Measurements from ENCODE around the gene NUS1. TPM values are rescaled to one million over a fixed set of nuclear protein-coding genes. Genes with fewer than 3 reads are reported as not detected.
"Not testable (repeated sequence)": the region's sequence is repeated elsewhere in the genome, so short reads cannot be mapped to it uniquely, and the experiment has no call there.

NUS1 gene
- total RNA-seq, 1 experiment from 2014 or later: 73.8 TPM

GRCh38 chr6:117674503-117674902 lies 766 bp upstream of the NUS1 start:
- no peak for ATAC-seq
- H3K36me3 Mint-ChIP-seq: peaks cover 25% of the 10 kb centered on the region
- peak overlapping the region; percentile 87 for H3K4me3 Mint-ChIP-seq
- peaks cover 19% of the 10 kb centered on the region for H3K9me3 Mint-ChIP-seq
- ChIA-PET POLR2A (interaction anchor here (0.6 to 0.8 kb wide), 2 partner anchors 72 to 977 kb away, joined by 3 read pairs; partner anchors contain the start of genes CEP85L and GOPC), CTCF (no interaction called here)
- H3K27me3 Mint-ChIP-seq (ENCODE audit: low read depth): no peaks in the 10 kb centered on the region; the same call in 1 of the 2 replicates
- no peak overlapping the region for H3K27ac Mint-ChIP-seq
- TF ChIP-seq ZNF671 (CRISPR knock-in tag; IDR thresholded peaks at IDR 0.05): no peak
- no peak for TF ChIP-seq IRF2 (CRISPR knock-in tag; IDR thresholded peaks at IDR 0.05; ENCODE audit: borderline replicate concordance, low read depth)
- TF ChIP-seq GRHL2 (CRISPR knock-in tag; IDR thresholded peaks at IDR 0.05; ENCODE audit: insufficient replicate concordance, severe bottlenecking): no peak
- no peak for TF ChIP-seq ELF4 (CRISPR knock-in tag; IDR thresholded peaks at IDR 0.05; ENCODE audit: low read depth)
- TF ChIP-seq, protein P1, sequence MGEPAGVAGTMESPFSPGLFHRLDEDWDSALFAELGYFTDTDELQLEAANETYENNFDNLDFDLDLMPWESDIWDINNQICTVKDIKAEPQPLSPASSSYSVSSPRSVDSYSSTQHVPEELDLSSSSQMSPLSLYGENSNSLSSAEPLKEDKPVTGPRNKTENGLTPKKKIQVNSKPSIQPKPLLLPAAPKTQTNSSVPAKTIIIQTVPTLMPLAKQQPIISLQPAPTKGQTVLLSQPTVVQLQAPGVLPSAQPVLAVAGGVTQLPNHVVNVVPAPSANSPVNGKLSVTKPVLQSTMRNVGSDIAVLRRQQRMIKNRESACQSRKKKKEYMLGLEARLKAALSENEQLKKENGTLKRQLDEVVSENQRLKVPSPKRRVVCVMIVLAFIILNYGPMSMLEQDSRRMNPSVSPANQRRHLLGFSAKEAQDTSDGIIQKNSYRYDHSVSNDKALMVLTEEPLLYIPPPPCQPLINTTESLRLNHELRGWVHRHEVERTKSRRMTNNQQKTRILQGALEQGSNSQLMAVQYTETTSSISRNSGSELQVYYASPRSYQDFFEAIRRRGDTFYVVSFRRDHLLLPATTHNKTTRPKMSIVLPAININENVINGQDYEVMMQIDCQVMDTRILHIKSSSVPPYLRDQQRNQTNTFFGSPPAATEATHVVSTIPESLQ (CRISPR knock-in tag; IDR thresholded peaks at IDR 0.05): no peak
- TF ChIP-seq ZMAT4 (CRISPR knock-in tag; IDR thresholded peaks at IDR 0.05): no peak
- no peak for TF ChIP-seq GTF2I (CRISPR knock-in tag; conservative IDR thresholded peaks at IDR 0.05)
- TF ChIP-seq ZBTB43 (CRISPR knock-in tag; IDR thresholded peaks at IDR 0.05): no peak
- no peak for TF ChIP-seq SP1 (CRISPR knock-in tag; conservative IDR thresholded peaks at IDR 0.05)
- TF ChIP-seq, protein P2, sequence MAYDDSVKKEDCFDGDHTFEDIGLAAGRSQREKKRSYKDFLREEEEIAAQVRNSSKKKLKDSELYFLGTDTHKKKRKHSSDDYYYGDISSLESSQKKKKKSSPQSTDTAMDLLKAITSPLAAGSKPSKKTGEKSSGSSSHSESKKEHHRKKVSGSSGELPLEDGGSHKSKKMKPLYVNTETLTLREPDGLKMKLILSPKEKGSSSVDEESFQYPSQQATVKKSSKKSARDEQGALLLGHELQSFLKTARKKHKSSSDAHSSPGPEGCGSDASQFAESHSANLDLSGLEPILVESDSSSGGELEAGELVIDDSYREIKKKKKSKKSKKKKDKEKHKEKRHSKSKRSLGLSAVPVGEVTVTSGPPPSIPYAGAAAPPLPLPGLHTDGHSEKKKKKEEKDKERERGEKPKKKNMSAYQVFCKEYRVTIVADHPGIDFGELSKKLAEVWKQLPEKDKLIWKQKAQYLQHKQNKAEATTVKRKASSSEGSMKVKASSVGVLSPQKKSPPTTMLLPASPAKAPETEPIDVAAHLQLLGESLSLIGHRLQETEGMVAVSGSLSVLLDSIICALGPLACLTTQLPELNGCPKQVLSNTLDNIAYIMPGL (CRISPR knock-in tag; IDR thresholded peaks at IDR 0.05): no peak
- TF ChIP-seq TEAD1 (CRISPR knock-in tag; IDR thresholded peaks at IDR 0.05): no peak
- TF ChIP-seq, protein P3, sequence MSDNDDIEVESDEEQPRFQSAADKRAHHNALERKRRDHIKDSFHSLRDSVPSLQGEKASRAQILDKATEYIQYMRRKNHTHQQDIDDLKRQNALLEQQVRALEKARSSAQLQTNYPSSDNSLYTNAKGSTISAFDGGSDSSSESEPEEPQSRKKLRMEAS (CRISPR knock-in tag; IDR thresholded peaks at IDR 0.05): no peak
- H3K4me1 Mint-ChIP-seq: peaks cover 32% of the 10 kb centered on the region
- DNase-seq (ENCODE audit: low spot score): no peak

- Mint-ChIP-seq H3K4me1 (peaks cover 45% of the 10 kb centered on the region), H3K4me3 (peak overlapping the region; percentile 87), H3K36me3 (peaks cover 18% of the 10 kb centered on the region), H3K27ac (peak overlapping the region; percentile 76; the same call in 1 of the 2 replicates)
- peak; percentile 14 for DNase-seq (ENCODE audit: low spot score)
- POLR2A ChIA-PET; H3K9me3 Mint-ChIP-seq; CTCF ChIA-PET; H3K27me3 Mint-ChIP-seq (ENCODE audit: low read depth): not testable (repeated sequence)
- peak; percentile 43 for ATAC-seq
These were observed 511 bp downstream of the NUS1 start for GRCh38 chr6:117675658-117676301.

- ChIA-PET POLR2A (no interaction called here), CTCF (no interaction called here)
- no peaks in the 10 kb centered on the region for H3K9me3 Mint-ChIP-seq
- peaks cover 51% of the 10 kb centered on the region for H3K4me1 Mint-ChIP-seq
- ATAC-seq (no peak), DNase-seq (ENCODE audit: low spot score) (no peak)
- H3K27ac Mint-ChIP-seq: peak overlapping the region; percentile 64
- H3K27me3 Mint-ChIP-seq (ENCODE audit: low read depth): no peaks in the 10 kb centered on the region; the same call in 1 of the 2 replicates
- peak overlapping the region; percentile 87 for H3K4me3 Mint-ChIP-seq
- peaks cover 12% of the 10 kb centered on the region; the same call in 1 of the 2 replicates for H3K36me3 Mint-ChIP-seq
- TF ChIP-seq, protein P4, sequence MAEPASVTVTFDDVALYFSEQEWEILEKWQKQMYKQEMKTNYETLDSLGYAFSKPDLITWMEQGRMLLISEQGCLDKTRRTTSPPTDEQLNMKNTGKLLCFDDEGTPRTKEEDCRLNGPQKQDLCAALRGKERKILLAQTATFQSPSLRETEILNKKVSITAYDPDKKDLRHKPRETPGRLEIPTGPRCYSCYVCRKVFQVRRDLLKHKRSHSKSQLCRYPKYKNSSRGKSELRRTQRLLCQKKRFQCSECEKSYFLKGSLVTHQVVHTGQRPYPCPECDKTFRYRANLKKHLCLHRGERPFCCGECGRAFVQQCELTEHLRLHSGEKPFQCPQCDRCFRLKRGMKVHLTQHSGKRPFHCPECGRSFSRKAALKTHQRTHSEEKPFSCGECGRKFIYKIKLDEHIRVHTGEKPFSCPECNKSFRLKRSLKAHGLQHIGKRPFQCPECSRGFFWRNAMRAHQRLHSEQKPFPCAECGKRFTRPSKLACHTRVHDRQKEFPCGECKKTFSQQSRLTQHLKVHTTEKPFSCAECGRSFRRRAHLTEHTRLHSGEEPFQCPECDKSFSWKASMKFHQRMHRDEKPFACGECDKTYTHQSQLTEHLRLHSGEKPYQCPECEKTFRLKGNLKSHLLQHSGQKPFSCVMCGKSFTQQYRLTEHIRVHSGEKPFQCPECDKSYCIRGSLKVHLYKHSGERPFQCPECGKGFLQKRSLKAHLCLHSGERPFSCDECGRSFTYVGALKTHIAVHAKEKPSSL (CRISPR knock-in tag; conservative IDR thresholded peaks at IDR 0.05): no peak
- TF ChIP-seq NR3C1 (CRISPR knock-in tag; conservative IDR thresholded peaks at IDR 0.05; ENCODE audit: low read depth) (no peak), ZNF317 (CRISPR knock-in tag; IDR thresholded peaks at IDR 0.05; ENCODE audit: borderline replicate concordance, low read depth) (no peak)
- TF ChIP-seq, protein P5, sequence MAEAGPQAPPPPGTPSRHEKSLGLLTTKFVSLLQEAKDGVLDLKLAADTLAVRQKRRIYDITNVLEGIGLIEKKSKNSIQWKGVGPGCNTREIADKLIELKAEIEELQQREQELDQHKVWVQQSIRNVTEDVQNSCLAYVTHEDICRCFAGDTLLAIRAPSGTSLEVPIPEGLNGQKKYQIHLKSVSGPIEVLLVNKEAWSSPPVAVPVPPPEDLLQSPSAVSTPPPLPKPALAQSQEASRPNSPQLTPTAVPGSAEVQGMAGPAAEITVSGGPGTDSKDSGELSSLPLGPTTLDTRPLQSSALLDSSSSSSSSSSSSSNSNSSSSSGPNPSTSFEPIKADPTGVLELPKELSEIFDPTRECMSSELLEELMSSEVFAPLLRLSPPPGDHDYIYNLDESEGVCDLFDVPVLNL (CRISPR knock-in tag; IDR thresholded peaks at IDR 0.05; ENCODE audit: borderline replicate concordance, low read depth): no peak
These were observed 1.4 kb downstream of the NUS1 start for GRCh38 chr6:117676577-117677218.

Data from WTC11 (cell line).